H9 (cell line): ENCODE data around the gene B3GALNT2. TPM values are rescaled to one million over a fixed set of nuclear protein-coding genes. Genes with fewer than 3 reads are reported as not detected.

Experiments used
- DNase-seq: peaks from one replicate; pipeline ENCODE4 v3.0.0-alpha.2; 2017
- H2AFZ ChIP-seq: one replicate; pipeline ENCODE4 v1.6.1; 2013; ENCODE audit warnings: mild to moderate bottlenecking, low read length, control low read depth, moderate library complexity
- H2AK5ac ChIP-seq: 2 replicates; pipeline ENCODE4 v1.6.1; 2013; ENCODE audit warnings: low read length, control low read depth, mixed read lengths; ENCODE audit not compliant: insufficient read length
- H2BK120ac ChIP-seq: one replicate; pipeline ENCODE4 v1.6.1; 2013; ENCODE audit warnings: low read depth, mild to moderate bottlenecking, low read length, control low read depth, inconsistent platforms; ENCODE audit not compliant: poor library complexity, severe bottlenecking
- H2BK12ac ChIP-seq: 2 replicates; pipeline ENCODE4 v1.6.1; 2013; ENCODE audit warnings: low read length, control low read depth, mixed read lengths, low read depth; ENCODE audit not compliant: insufficient read length
- H2BK15ac ChIP-seq: 2 replicates; pipeline ENCODE4 v1.6.1; 2013; ENCODE audit warnings: low read depth, low read length, control low read depth
- H2BK20ac ChIP-seq: one replicate; pipeline ENCODE4 v1.6.1; 2013; ENCODE audit warnings: low read depth, mild to moderate bottlenecking, low read length, control low read depth, inconsistent platforms; ENCODE audit not compliant: poor library complexity, severe bottlenecking
- H2BK5ac ChIP-seq: 2 replicates; pipeline ENCODE4 v1.6.1; 2013; ENCODE audit warnings: low read length, control low read depth, mixed read lengths; ENCODE audit not compliant: insufficient read length
- H3K14ac ChIP-seq: 2 replicates; pipeline ENCODE4 v1.6.1; 2013; ENCODE audit warnings: low read length, control low read depth; ENCODE audit not compliant: insufficient read depth
- H3K18ac ChIP-seq: 2 replicates; pipeline ENCODE4 v1.6.1; 2013; ENCODE audit warnings: low read depth, mild to moderate bottlenecking, mixed read lengths, low read length, control low read depth; ENCODE audit not compliant: insufficient read length
- H3K23ac ChIP-seq: 2 replicates; pipeline ENCODE4 v1.6.1; 2013; ENCODE audit warnings: low read length, control low read depth, mixed read lengths, low read depth; ENCODE audit not compliant: insufficient read length
- H3K23me2 ChIP-seq: 2 replicates; pipeline ENCODE4 v1.6.1; 2013; ENCODE audit warnings: low read depth, mild to moderate bottlenecking, mixed read lengths, low read length, control low read depth; ENCODE audit not compliant: insufficient read length, poor library complexity, severe bottlenecking
- H3K27ac ChIP-seq: 2 replicates; pipeline ENCODE4 v1.5.1; 2013; ENCODE audit warnings: low read length, control low read depth, mixed read lengths, low read depth; ENCODE audit not compliant: insufficient read length
- H3K27me3 ChIP-seq: 2 replicates; pipeline ENCODE4 v1.6.1; 2013; ENCODE audit warnings: low read length, control low read depth, inconsistent platforms; ENCODE audit not compliant: insufficient read depth
- H3K4ac ChIP-seq: 2 replicates; pipeline ENCODE4 v1.6.1; 2013; ENCODE audit warnings: low read depth, mild to moderate bottlenecking, control low read depth, inconsistent platforms, low read length, moderate library complexity
- H3K4me1 ChIP-seq: 2 replicates; pipeline ENCODE4 v1.6.1; 2013; ENCODE audit warnings: low read length, control low read depth, inconsistent platforms; ENCODE audit not compliant: insufficient read depth
- H3K4me2 ChIP-seq: 2 replicates; pipeline ENCODE4 v1.6.1; 2013; ENCODE audit warnings: low read length, control low read depth, mixed read lengths; ENCODE audit not compliant: insufficient read length, insufficient read depth
- H3K56ac ChIP-seq: 2 replicates; pipeline ENCODE4 v1.6.1; 2013; ENCODE audit warnings: low read depth, mild to moderate bottlenecking, mixed read lengths, low read length, control low read depth; ENCODE audit not compliant: insufficient read length
- H3K79me1 ChIP-seq: 2 replicates; pipeline ENCODE4 v1.6.1; 2013; ENCODE audit warnings: low read depth, mild to moderate bottlenecking, moderate library complexity, low read length, control low read depth, inconsistent platforms; ENCODE audit not compliant: insufficient read depth, poor library complexity, severe bottlenecking
- H3K79me2 ChIP-seq: 2 replicates; pipeline ENCODE4 v1.6.1; 2013; ENCODE audit warnings: low read length, control low read depth, inconsistent platforms; ENCODE audit not compliant: insufficient read depth
- H3K9ac ChIP-seq: 2 replicates; pipeline ENCODE4 v1.6.1; 2013; ENCODE audit warnings: low read length, control low read depth, mixed read lengths; ENCODE audit not compliant: insufficient read length; ENCODE audit errors: extremely low read depth
- H3K9me3 ChIP-seq: one replicate; pipeline ENCODE4 v1.6.1; 2013; ENCODE audit warnings: low read depth, low read length, inconsistent platforms; ENCODE audit not compliant: control insufficient read depth
- H3T11ph ChIP-seq: one replicate; pipeline ENCODE4 v1.6.1; 2013; ENCODE audit warnings: mild to moderate bottlenecking, low read length, control low read depth, inconsistent platforms
- H4K20me1 ChIP-seq: one replicate; pipeline ENCODE4 v1.6.1; 2013; ENCODE audit not compliant: control insufficient read depth, insufficient read length, insufficient read depth
- H4K5ac ChIP-seq: 2 replicates; pipeline ENCODE4 v1.6.1; 2013; ENCODE audit warnings: low read depth, mild to moderate bottlenecking, mixed read lengths, low read length, control low read depth; ENCODE audit not compliant: insufficient read length
- H4K8ac ChIP-seq: replicated peaks from 2 replicates; pipeline ENCODE4 v1.6.1; 2013; ENCODE audit warnings: low read length, control low read depth, mixed read lengths, low read depth; ENCODE audit not compliant: insufficient read length
- H4K91ac ChIP-seq: 2 replicates; pipeline ENCODE4 v1.6.1; 2013; ENCODE audit warnings: low read depth, mild to moderate bottlenecking, moderate library complexity, mixed read lengths, low read length, control low read depth; ENCODE audit not compliant: insufficient read length
- H3K27ac Mint-ChIP-seq, 3 experiments: 2 replicates in 2 of 3; 3 replicates in 1 of 3; pipeline ENCODE4 v1.8.0; 2020 to 2021; ENCODE audit warnings: mixed read lengths in 3 of 3, mild to moderate bottlenecking in 1 of 3, moderate library complexity in 1 of 3
- H3K27me3 Mint-ChIP-seq: 2 replicates; pipeline ENCODE4 v1.8.0; 2021; ENCODE audit warnings: low read depth, mild to moderate bottlenecking, moderate library complexity, mixed read lengths
- H3K36me3 Mint-ChIP-seq, 3 experiments: 2 replicates in 2 of 3; 3 replicates in 1 of 3; pipeline ENCODE4 v1.8.0; 2020 to 2021; ENCODE audit warnings: low read depth in 3 of 3, mixed read lengths in 3 of 3; ENCODE audit not compliant: insufficient read depth in 1 of 3
- H3K4me1 Mint-ChIP-seq, 2 experiments: 2 replicates each; pipeline ENCODE4 v1.8.0; 2020; ENCODE audit warnings: mixed read lengths in 2 of 2
- H3K4me3 Mint-ChIP-seq, 2 experiments: 2 replicates in 1 of 2; 3 replicates in 1 of 2; pipeline ENCODE4 v1.8.0; 2020 to 2021; ENCODE audit warnings: mild to moderate bottlenecking in 2 of 2, mixed read lengths in 2 of 2, moderate library complexity in 1 of 2
- H3K9me3 Mint-ChIP-seq, 2 experiments: 2 replicates in 1 of 2; 3 replicates in 1 of 2; pipeline ENCODE4 v1.8.0; 2020; ENCODE audit warnings: mild to moderate bottlenecking in 2 of 2, mixed read lengths in 2 of 2, moderate library complexity in 1 of 2
- CTCF ChIP-seq: fragments of 200-600 bp; sonication (generic); conservative IDR thresholded peaks from 3 replicates; pipeline ENCODE4 v1.8.0; 2021; ENCODE audit warnings: antibody characterized with exemption, mild to moderate bottlenecking
- WGBS: extraction: QIAGEN DNeasy Blood & Tissue Kit; methylation state at CpG from one replicate; pipeline ENCODE4 v1.1.7; 2013; ENCODE audit warnings: missing lambda C conversion rate, low lambda C conversion rate, mixed read lengths; ENCODE audit not compliant: insufficient read length; ENCODE audit errors: extremely low coverage; 5-methylcytosine and 5-hydroxymethylcytosine counted together
- total RNA-seq: library from RNA; stranded (reverse); gene quantifications from 2 replicates; pipeline ENCODE4 v1.2.1, GENCODE V29; 2021

B3GALNT2 gene
- total RNA-seq, 1 experiment from 2014 or later: 27.8 TPM

- Histone ChIP-seq H3K4ac (no peak overlapping the region), H4K20me1 (no peaks in the 10 kb centered on the region), H4K8ac (no peak overlapping the region), H2BK15ac (no peak overlapping the region), H3K9me3 (no peaks in the 10 kb centered on the region), H2BK12ac (no peak overlapping the region), H2BK120ac (no peak overlapping the region), H3K4me2 (no peak overlapping the region), H2AK5ac (no peak overlapping the region), H3K27ac (no peak overlapping the region), H4K5ac (no peak overlapping the region), H2BK5ac (no peak overlapping the region), H3T11ph (no peak overlapping the region), H2AFZ (no peak overlapping the region), H3K23me2 (no peaks in the 10 kb centered on the region), H3K18ac (no peak overlapping the region), H3K23ac (no peak overlapping the region), H3K79me2 (no peaks in the 10 kb centered on the region; the same call in 1 of the 2 replicates), H3K79me1 (no peaks in the 10 kb centered on the region), H4K91ac (no peak overlapping the region), H3K14ac (no peak overlapping the region), H3K9ac (no peak overlapping the region), H3K4me1 (no peaks in the 10 kb centered on the region), H3K27me3 (no peaks in the 10 kb centered on the region), H3K56ac (no peak overlapping the region), H2BK20ac (no peak overlapping the region)
- peaks cover 12% of the 10 kb centered on the region in 2 experiments for H3K4me1 Mint-ChIP-seq
- no peak overlapping the region for H3K27ac Mint-ChIP-seq
- H3K4me3 Mint-ChIP-seq: no peak overlapping the region
- H3K36me3 Mint-ChIP-seq: peaks cover 1 to 14% (median 4%) of the 10 kb centered on the region in 3 experiments; a peak in 6 of 7 replicates
- DNase-seq: no peak
- TF ChIP-seq CTCF: no peak
- no peaks in the 10 kb centered on the region for H3K27me3 Mint-ChIP-seq
- no peaks in the 10 kb centered on the region for H3K9me3 Mint-ChIP-seq
- no CpG with 5 or more reads among the region's 13 CpGs for WGBS
Observed at GRCh38 chr1:235426680-235427079, 77.6 kb downstream of the B3GALNT2 start.
